Measurements from ENCODE around the gene ZEB1. TPM values are rescaled to one million over a fixed set of nuclear protein-coding genes. Genes with fewer than 3 reads are reported as not detected.

The ZEB1 gene
- total RNA-seq, 1 experiment from 2014 or later = 0.39 TPM

DNA sequence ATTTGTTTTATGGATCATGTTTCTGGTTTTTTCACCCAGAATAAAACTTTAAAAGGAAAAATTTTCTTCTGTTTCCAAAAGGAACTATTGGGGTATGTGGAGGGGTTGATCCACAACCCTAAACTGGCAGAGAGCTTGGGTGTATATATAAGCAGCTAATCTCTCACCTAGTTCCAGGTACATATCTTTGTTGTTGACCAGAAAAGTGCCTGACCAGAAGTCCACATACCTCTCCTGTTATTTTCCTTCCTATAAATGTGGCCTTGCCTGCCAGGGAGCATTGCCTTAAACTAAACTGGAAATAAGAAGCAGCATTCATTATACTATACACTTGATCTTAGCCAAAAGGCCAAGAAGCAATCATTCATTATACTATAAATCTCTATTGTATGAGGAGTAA, 112.0 kb downstream of the ZEB1 start:
- no peak overlapping the region for H2BK20ac ChIP-seq (ENCODE audit: low read depth, low read length, poor library complexity, severe bottlenecking)
- Mint-ChIP-seq H3K36me3 (ENCODE audit: insufficient read depth in 1 of 3, low read depth in 3 of 3) (peaks cover 0 to 11% (median 3%) of the 10 kb centered on the region in 3 experiments; a peak in 2 of 7 replicates), H3K27me3 (ENCODE audit: low read depth) (no peaks in the 10 kb centered on the region), H3K9me3 (peaks cover 7 to 11% of the 10 kb centered on the region in 2 experiments; a peak in 4 of 5 replicates), H3K4me3 (no peak overlapping the region), H3K4me1 (no peaks in the 10 kb centered on the region), H3K27ac (no peak overlapping the region)
- H3K4me1 ChIP-seq (ENCODE audit: insufficient read depth, low read length) = no peaks in the 10 kb centered on the region; the same call in 1 of the 2 replicates
- no peak overlapping the region for H4K91ac ChIP-seq (ENCODE audit: insufficient read length, low read depth, low read length)
- no peak overlapping the region for H2BK15ac ChIP-seq (ENCODE audit: low read depth, low read length)
- no peak overlapping the region for H2BK5ac ChIP-seq (ENCODE audit: insufficient read length, low read length)
- no peak overlapping the region for H2BK120ac ChIP-seq (ENCODE audit: low read depth, low read length, poor library complexity, severe bottlenecking)
- no peak overlapping the region for H2AFZ ChIP-seq (ENCODE audit: low read length)
- no peaks in the 10 kb centered on the region for H3K27me3 ChIP-seq (ENCODE audit: insufficient read depth, low read length)
- TF ChIP-seq, protein P1, sequence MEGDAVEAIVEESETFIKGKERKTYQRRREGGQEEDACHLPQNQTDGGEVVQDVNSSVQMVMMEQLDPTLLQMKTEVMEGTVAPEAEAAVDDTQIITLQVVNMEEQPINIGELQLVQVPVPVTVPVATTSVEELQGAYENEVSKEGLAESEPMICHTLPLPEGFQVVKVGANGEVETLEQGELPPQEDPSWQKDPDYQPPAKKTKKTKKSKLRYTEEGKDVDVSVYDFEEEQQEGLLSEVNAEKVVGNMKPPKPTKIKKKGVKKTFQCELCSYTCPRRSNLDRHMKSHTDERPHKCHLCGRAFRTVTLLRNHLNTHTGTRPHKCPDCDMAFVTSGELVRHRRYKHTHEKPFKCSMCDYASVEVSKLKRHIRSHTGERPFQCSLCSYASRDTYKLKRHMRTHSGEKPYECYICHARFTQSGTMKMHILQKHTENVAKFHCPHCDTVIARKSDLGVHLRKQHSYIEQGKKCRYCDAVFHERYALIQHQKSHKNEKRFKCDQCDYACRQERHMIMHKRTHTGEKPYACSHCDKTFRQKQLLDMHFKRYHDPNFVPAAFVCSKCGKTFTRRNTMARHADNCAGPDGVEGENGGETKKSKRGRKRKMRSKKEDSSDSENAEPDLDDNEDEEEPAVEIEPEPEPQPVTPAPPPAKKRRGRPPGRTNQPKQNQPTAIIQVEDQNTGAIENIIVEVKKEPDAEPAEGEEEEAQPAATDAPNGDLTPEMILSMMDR (conservative IDR thresholded peaks at IDR 0.05) = no peak
- H3K79me2 ChIP-seq (ENCODE audit: insufficient read depth, low read length) = no peaks in the 10 kb centered on the region
- H3K18ac ChIP-seq (ENCODE audit: insufficient read length, low read depth, low read length) = no peak overlapping the region
- H3K9ac ChIP-seq (ENCODE audit: extremely low read depth, insufficient read length, low read length) = no peak overlapping the region
- H3K23ac ChIP-seq (ENCODE audit: insufficient read length, low read depth, low read length) = no peak overlapping the region
- H4K8ac ChIP-seq (replicated peaks; ENCODE audit: insufficient read length, low read depth, low read length) = no peak overlapping the region
- DNase-seq = no peak
- no peak overlapping the region for H4K5ac ChIP-seq (ENCODE audit: insufficient read length, low read depth, low read length)
- H3K4me2 ChIP-seq (ENCODE audit: insufficient read depth, insufficient read length, low read length) = no peak overlapping the region
- H3K23me2 ChIP-seq (ENCODE audit: insufficient read length, low read depth, low read length, poor library complexity, severe bottlenecking) = no peaks in the 10 kb centered on the region
- H3K9me3 ChIP-seq (ENCODE audit: control insufficient read depth, low read depth, low read length) = no peaks in the 10 kb centered on the region
- no peak overlapping the region for H3T11ph ChIP-seq (ENCODE audit: low read length)
- no peaks in the 10 kb centered on the region for H3K79me1 ChIP-seq (ENCODE audit: insufficient read depth, low read depth, low read length, poor library complexity, severe bottlenecking)
- no peak overlapping the region for H2AK5ac ChIP-seq (ENCODE audit: insufficient read length, low read length)
- no peak overlapping the region for H3K4ac ChIP-seq (ENCODE audit: low read depth, low read length)
- H3K56ac ChIP-seq (ENCODE audit: insufficient read length, low read depth, low read length) = no peak overlapping the region
- H3K14ac ChIP-seq (ENCODE audit: insufficient read depth, low read length) = no peak overlapping the region
- H3K27ac ChIP-seq (ENCODE audit: insufficient read length, low read depth, low read length) = no peak overlapping the region
- no peaks in the 10 kb centered on the region for H4K20me1 ChIP-seq (ENCODE audit: control insufficient read depth, insufficient read depth, insufficient read length)
- H2BK12ac ChIP-seq (ENCODE audit: insufficient read length, low read depth, low read length) = no peak overlapping the region
